ENCODE results near the gene CDC5L. TPM values are rescaled to one million over a fixed set of nuclear protein-coding genes. Genes with fewer than 3 reads are reported as not detected.

The CDC5L gene
- total RNA-seq, 1 donor from 2014 or later, result 28.7 TPM

GRCh38 chr6:44399991-44400390 lies 12.5 kb downstream of the CDC5L start:
- Mint-ChIP-seq H3K9me3 (no peaks in the 10 kb centered on the region), H3K4me3 (no peak overlapping the region), H3K4me1 (ENCODE audit: unreplicated experiment) (no peaks in the 10 kb centered on the region), H3K27me3 (no peaks in the 10 kb centered on the region), H3K27ac (no peak overlapping the region), H3K36me3 (peaks cover 43% of the 10 kb centered on the region)
- no peak for DNase-seq (ENCODE audit: extremely low spot score, unreplicated experiment)
- no peak for TF ChIP-seq CTCF (conservative IDR thresholded peaks at IDR 0.05)

GRCh38 chr6:44400572-44400971 lies 13.1 kb downstream of the CDC5L start:
- H3K4me1 Mint-ChIP-seq (ENCODE audit: unreplicated experiment), result no peaks in the 10 kb centered on the region
- no peak for TF ChIP-seq CTCF (conservative IDR thresholded peaks at IDR 0.05)
- no peaks in the 10 kb centered on the region for H3K27me3 Mint-ChIP-seq
- no peak overlapping the region for H3K4me3 Mint-ChIP-seq
- H3K36me3 Mint-ChIP-seq, result peaks cover 38% of the 10 kb centered on the region
- no peak overlapping the region for H3K27ac Mint-ChIP-seq
- DNase-seq (ENCODE audit: extremely low spot score, unreplicated experiment), result no peak
- H3K9me3 Mint-ChIP-seq, result no peaks in the 10 kb centered on the region

GRCh38 chr6:44401138-44401537 lies 13.6 kb downstream of the CDC5L start:
- Mint-ChIP-seq H3K27me3 (no peaks in the 10 kb centered on the region), H3K4me1 (ENCODE audit: unreplicated experiment) (no peaks in the 10 kb centered on the region), H3K36me3 (peaks cover 34% of the 10 kb centered on the region), H3K9me3 (no peaks in the 10 kb centered on the region), H3K4me3 (no peak overlapping the region), H3K27ac (no peak overlapping the region)
- TF ChIP-seq CTCF (conservative IDR thresholded peaks at IDR 0.05), result no peak
- DNase-seq (ENCODE audit: extremely low spot score, unreplicated experiment), result no peak

DNA sequence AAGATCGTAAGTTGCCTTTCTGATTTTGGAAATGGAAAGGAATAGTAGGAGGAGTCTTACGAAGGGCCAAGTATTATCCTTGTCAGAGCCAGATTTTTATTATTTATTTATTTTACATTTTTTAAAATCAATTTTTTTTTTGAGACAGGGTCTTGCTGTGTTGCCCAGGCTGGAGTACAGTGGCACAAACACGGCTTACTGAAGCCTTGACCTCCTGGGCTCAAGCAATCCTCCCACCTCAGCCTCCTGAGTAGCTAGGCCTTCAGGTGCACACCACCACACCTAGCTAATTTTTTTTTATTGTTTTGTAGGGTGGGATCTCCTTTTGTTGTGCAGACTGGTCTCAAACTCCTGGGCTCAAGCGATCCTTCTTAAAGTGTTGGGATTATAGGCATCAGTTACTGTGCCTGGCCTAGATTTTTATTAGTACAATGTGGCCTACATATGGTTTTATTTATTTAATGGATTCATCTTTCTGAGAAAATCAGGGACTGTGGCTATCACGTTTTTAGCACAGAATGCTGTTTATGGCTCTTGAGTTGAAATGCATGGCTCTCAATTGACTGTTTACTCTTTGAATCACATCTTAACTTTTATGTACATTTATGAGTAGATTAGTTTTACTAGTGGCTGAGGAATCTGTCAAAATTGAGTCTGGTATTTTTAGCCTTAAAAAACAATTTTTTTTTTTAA lies 16.7 kb downstream of the CDC5L start:
- Mint-ChIP-seq H3K9me3 (no peaks in the 10 kb centered on the region), H3K4me3 (no peak overlapping the region), H3K27me3 (no peaks in the 10 kb centered on the region), H3K36me3 (peaks cover 58% of the 10 kb centered on the region), H3K4me1 (ENCODE audit: unreplicated experiment) (no peaks in the 10 kb centered on the region), H3K27ac (no peak overlapping the region)
- TF ChIP-seq CTCF (conservative IDR thresholded peaks at IDR 0.05), result no peak
- DNase-seq (ENCODE audit: extremely low spot score, unreplicated experiment), result no peak

DNA sequence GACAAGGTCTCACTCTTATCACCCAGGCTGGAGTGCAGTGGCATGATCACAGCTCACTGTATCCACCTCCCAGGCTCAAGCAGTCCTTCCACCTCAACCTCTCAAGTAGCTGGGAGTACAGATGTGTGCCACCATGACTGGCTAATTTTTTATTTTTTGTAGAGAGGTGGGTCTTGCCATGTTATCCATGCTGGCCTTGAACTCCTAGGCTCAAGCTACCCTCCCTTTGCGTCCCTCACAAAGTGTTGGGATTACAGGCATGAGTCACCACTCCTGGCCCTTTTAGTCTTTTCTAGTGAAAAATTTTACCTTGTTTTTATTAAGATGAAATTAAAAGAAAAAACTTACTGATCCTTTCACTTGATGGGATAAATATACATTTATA lies 17.2 kb downstream of the CDC5L start:
- no peaks in the 10 kb centered on the region for H3K4me1 Mint-ChIP-seq (ENCODE audit: unreplicated experiment)
- H3K9me3 Mint-ChIP-seq, result no peaks in the 10 kb centered on the region
- H3K27ac Mint-ChIP-seq, result no peak overlapping the region
- TF ChIP-seq CTCF (conservative IDR thresholded peaks at IDR 0.05), result no peak
- no peaks in the 10 kb centered on the region for H3K27me3 Mint-ChIP-seq
- DNase-seq (ENCODE audit: extremely low spot score, unreplicated experiment), result no peak
- H3K36me3 Mint-ChIP-seq, result peaks cover 60% of the 10 kb centered on the region
- no peak overlapping the region for H3K4me3 Mint-ChIP-seq
